Measurements from ENCODE around the gene ZNHIT1. TPM values are rescaled to one million over a fixed set of nuclear protein-coding genes. Genes with fewer than 3 reads are reported as not detected.

ZNHIT1 gene
- total and polyA plus RNA-seq, 2 of the 8 experiments (the other 6 are each of a cell fraction or from before 2014, with no cell fraction given), result 38.2 to 61.7 TPM

- no peak for TF ChIP-seq SIN3A (conservative IDR thresholded peaks at IDR 0.05 in 1 of 2, IDR thresholded peaks at IDR 0.05 in 1 of 2; ENCODE audit: low read depth in 1 of 2, low read length in 2 of 2)
These were observed 21.4 kb downstream of the ZNHIT1 start (continued) for GRCh38 chr7:101239191-101239950.
